HuH-7 (cell line): ENCODE data around the gene CACNA2D1.

ENCODE experiments used
- DNase-seq: peaks from one replicate; pipeline ENCODE4 v3.0.0; 2011; ENCODE audit warnings: low spot score

The CACNA2D1 gene

GRCh38 chr7:82284936-82285519 is 158.5 kb downstream of the CACNA2D1 start:
- DNase-seq = no peak

- DNase-seq = no peak
Observed at GRCh38 chr7:82275342-82275741, 168.2 kb downstream of the CACNA2D1 start.

- no peak for DNase-seq
Observed at GRCh38 chr7:82274681-82275080, 168.9 kb downstream of the CACNA2D1 start.

GRCh38 chr7:82273886-82274285 is 169.7 kb downstream of the CACNA2D1 start:
- no peak for DNase-seq

- DNase-seq = no peak
Observed at GRCh38 chr7:82270870-82271269, 172.7 kb downstream of the CACNA2D1 start.

- no peak for DNase-seq
Observed at GRCh38 chr7:82268632-82269031, 174.9 kb downstream of the CACNA2D1 start.

GRCh38 chr7:82266081-82266480 is 177.5 kb downstream of the CACNA2D1 start:
- no peak for DNase-seq

- no peak for DNase-seq
Observed at GRCh38 chr7:82264783-82265305, 178.7 kb downstream of the CACNA2D1 start.

GRCh38 chr7:82263920-82264782 is 179.4 kb downstream of the CACNA2D1 start:
- DNase-seq = no peak

GRCh38 chr7:82258181-82258580 is 185.4 kb downstream of the CACNA2D1 start:
- DNase-seq = no peak

- DNase-seq = no peak
Observed at GRCh38 chr7:82257118-82257695, 186.4 kb downstream of the CACNA2D1 start.

GRCh38 chr7:82255706-82256105 is 187.9 kb downstream of the CACNA2D1 start:
- no peak for DNase-seq

- DNase-seq = no peak
Observed at GRCh38 chr7:82250598-82250997, 193.0 kb downstream of the CACNA2D1 start.

- no peak for DNase-seq
Observed at GRCh38 chr7:82249979-82250378, 193.6 kb downstream of the CACNA2D1 start.

GRCh38 chr7:82247814-82248433 is 195.7 kb downstream of the CACNA2D1 start:
- no peak for DNase-seq

- no peak for DNase-seq
Observed at GRCh38 chr7:82244947-82245517, 198.5 kb downstream of the CACNA2D1 start.

GRCh38 chr7:82241356-82241755 is 202.2 kb downstream of the CACNA2D1 start:
- DNase-seq = no peak

- no peak for DNase-seq
Observed at GRCh38 chr7:82235713-82236112, 207.9 kb downstream of the CACNA2D1 start.

- DNase-seq = no peak
Observed at GRCh38 chr7:82234457-82235049, 209.0 kb downstream of the CACNA2D1 start.

GRCh38 chr7:82230811-82231581 is 212.6 kb downstream of the CACNA2D1 start:
- no peak for DNase-seq

- no peak for DNase-seq
Observed at GRCh38 chr7:82229164-82229563, 214.4 kb downstream of the CACNA2D1 start.
